GM18508 (cell line): Measurements from ENCODE around the gene TMEM163.
"Not testable (repeated sequence)": the region's sequence is repeated elsewhere in the genome, so short reads cannot be mapped to it uniquely, and the experiment has no call there.

ENCODE experiments used
- ATAC-seq: cut with Tn5 transposase; IDR thresholded peaks from one replicate; pipeline ENCODE4 v1.9.1; 2021; ENCODE audit warnings: moderate number of reproducible peaks; ENCODE audit not compliant: insufficient read depth, unreplicated experiment

The TMEM163 gene

GRCh38 chr2:134626781-134627180, 92.0 kb downstream of the TMEM163 start:
- ATAC-seq = no peak

GRCh38 chr2:134625311-134625710, 93.5 kb downstream of the TMEM163 start:
- no peak for ATAC-seq

- ATAC-seq = peak; percentile 97
Measured at GRCh38 chr2:134623796-134624195, 95.0 kb downstream of the TMEM163 start.

- no peak for ATAC-seq
Measured at GRCh38 chr2:134623046-134623445, 95.8 kb downstream of the TMEM163 start.

GRCh38 chr2:134621939-134622705, 96.7 kb downstream of the TMEM163 start:
- no peak for ATAC-seq

- ATAC-seq = no peak
Measured at GRCh38 chr2:134619250-134619649, 99.5 kb downstream of the TMEM163 start.

- ATAC-seq = not testable (repeated sequence)
Measured at GRCh38 chr2:134615480-134615879, 103.3 kb downstream of the TMEM163 start.

GRCh38 chr2:134611316-134611715, 107.5 kb downstream of the TMEM163 start:
- ATAC-seq = no peak

GRCh38 chr2:134610871-134611270, 107.9 kb downstream of the TMEM163 start:
- no peak for ATAC-seq

- no peak for ATAC-seq
Measured at GRCh38 chr2:134609924-134610513, 108.8 kb downstream of the TMEM163 start.

GRCh38 chr2:134603966-134604365, 114.8 kb downstream of the TMEM163 start:
- ATAC-seq = no peak

GRCh38 chr2:134602666-134603065, 116.1 kb downstream of the TMEM163 start:
- no peak for ATAC-seq

- no peak for ATAC-seq
Measured at GRCh38 chr2:134601264-134601663, 117.5 kb downstream of the TMEM163 start.

GRCh38 chr2:134600208-134600607, 118.6 kb downstream of the TMEM163 start:
- no peak for ATAC-seq

- no peak for ATAC-seq
Measured at GRCh38 chr2:134599236-134599635, 119.6 kb downstream of the TMEM163 start.

- no peak for ATAC-seq
Measured at GRCh38 chr2:134594399-134594798, 124.4 kb downstream of the TMEM163 start.

- ATAC-seq = no peak
Measured at GRCh38 chr2:134593519-134593918, 125.3 kb downstream of the TMEM163 start.

- no peak for ATAC-seq
Measured at GRCh38 chr2:134592377-134592776, 126.4 kb downstream of the TMEM163 start.

- no peak for ATAC-seq
Measured at GRCh38 chr2:134591526-134591925, 127.3 kb downstream of the TMEM163 start.

- ATAC-seq = no peak
Measured at GRCh38 chr2:134590679-134591078, 128.1 kb downstream of the TMEM163 start.

GRCh38 chr2:134589171-134590083, 129.4 kb downstream of the TMEM163 start:
- not testable (repeated sequence) for ATAC-seq
